GM13977 (cell line): ENCODE results near the gene ACTR10.

Source experiments
- DNase-seq: peaks from one replicate; pipeline ENCODE4 v3.0.0; 2012; ENCODE audit warnings: low spot score
- CTCF ChIP-seq: IDR thresholded peaks from 2 replicates; pipeline ENCODE4 v1.5.1; 2012; ENCODE audit warnings: mild to moderate bottlenecking, control low read depth; ENCODE audit not compliant: insufficient read depth; ENCODE audit errors: extremely low read depth, missing control alignments
- in situ Hi-C: fragments of 300-500 bp; cut with MboI; formaldehyde crosslinking; loops from one replicate; pipeline ENCODE4 v1.12.0; 2022; ENCODE audit warnings: low sequenced_read_pairs, low pct_unique_long_range_greater_than_20kb, mixed read lengths, inconsistent platforms; ENCODE audit not compliant: unreplicated experiment

The ACTR10 gene

GRCh38 chr14:58199726-58200479 is at the start of gene ACTR10:
Gene ACTR10, plus strand, starts transcription at chr14:58200149. Its CDS starts 69 bp downstream, at chr14:58200218.
- in situ Hi-C loops = no loop called here
- DNase-seq = peak; percentile 90
- TF ChIP-seq CTCF = no peak

DNA sequence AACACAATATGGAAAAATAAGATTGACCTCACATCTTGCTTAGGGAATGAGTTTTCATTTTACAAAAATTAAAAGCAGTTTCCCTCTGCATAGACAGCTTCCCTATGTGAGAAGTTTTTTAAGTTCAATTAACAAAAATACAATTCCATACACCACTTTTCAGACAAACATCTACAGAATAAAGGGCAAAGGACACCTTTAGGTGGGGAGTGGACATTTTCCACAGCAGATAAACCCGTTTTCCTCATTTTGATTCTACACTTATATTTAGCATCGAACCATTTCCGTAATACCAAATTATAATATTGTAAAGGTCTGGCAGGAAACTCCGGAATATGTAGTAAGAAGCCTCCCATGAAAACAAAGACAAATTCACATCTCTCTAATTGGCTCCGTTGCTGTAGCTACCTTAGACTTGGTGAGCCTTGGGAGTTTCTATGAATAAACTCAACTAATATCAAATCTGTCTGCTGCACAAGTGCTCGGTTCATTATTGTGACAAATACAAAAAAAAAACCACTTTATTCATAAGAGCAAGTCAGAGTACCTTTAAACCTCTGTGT is 49.6 kb upstream of the ACTR10 start:
- no peak for DNase-seq
- TF ChIP-seq CTCF = no peak
- in situ Hi-C loops = no loop called here

DNA sequence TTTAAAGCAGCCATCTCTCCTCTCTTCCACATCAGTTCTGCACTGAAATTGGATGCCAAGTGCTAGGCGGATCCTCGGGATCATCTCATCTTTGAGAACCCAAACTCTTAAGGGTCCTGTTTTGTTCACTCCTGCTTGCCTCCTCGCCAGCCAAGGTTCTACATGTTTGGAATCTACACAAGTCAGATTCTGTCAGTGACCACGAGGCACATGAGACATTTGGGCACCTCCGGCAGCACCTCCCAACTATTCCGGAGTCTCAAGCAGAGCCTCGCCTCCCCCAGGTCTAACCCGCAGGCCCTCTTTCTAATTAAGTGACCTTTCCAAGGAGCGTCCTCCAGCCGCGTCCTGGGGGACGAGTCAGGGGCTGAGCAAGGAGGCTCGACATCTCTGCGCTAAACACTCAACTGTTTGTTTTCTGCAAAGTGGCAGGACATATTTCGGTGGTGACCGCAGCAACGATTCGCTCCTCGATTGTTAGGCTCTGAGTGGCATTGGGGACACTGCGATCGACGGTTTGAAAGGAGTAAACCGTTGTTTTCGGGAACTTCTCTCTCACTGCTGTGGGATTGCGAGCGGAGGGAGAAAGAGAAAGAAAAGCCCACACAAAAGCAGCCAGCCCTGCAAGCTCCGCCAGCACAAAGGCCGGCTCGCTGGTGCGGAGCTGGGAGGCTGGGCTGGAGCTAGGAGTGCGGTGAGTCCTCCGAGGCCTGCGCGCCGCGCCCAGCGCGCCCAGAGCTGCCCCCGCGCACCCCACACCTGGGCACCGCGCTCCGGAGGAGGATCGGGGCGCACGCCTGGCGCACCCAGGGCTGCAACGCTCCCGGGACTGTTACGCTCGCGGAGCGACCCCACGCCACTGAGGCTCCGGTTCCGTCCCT is 48.6 kb upstream of the ACTR10 start:
- in situ Hi-C loops = no loop called here
- no peak for TF ChIP-seq CTCF
- DNase-seq = peak; percentile 17

GRCh38 chr14:58152014-58152857 is 47.7 kb upstream of the ACTR10 start, which contains the start of gene ARMH4:
Gene ARMH4, minus strand, starts transcription at chr14:58152213. Its CDS starts 12,855 bp downstream, at chr14:58139358.
- in situ Hi-C loops = no loop called here
- DNase-seq = peak; percentile 78
- TF ChIP-seq CTCF = no peak

- in situ Hi-C loops = no loop called here
- no peak for TF ChIP-seq CTCF
- DNase-seq = no peak
These were observed 39.4 kb upstream of the ACTR10 start for GRCh38 chr14:58160561-58160960.
